HepG2 (cell line): Measurements from ENCODE around the gene ST6GALNAC2. TPM values are rescaled to one million over a fixed set of nuclear protein-coding genes. Genes with fewer than 3 reads are reported as not detected.
A peak's percentile ranks its signal among the peaks of the same experiment; 100 is the strongest.

Experiments used
- ESRRA ChIP-seq: sonication (generic); formaldehyde crosslinking; IDR thresholded peaks from 2 replicates; pipeline ENCODE4 v1.5.1; 2020; ENCODE audit warnings: mild to moderate bottlenecking, low read depth, missing genetic modification reagents
- FOXM1 ChIP-seq: sonication (generic); formaldehyde crosslinking; IDR thresholded peaks from 2 replicates; pipeline ENCODE4 v1.5.0; 2020; ENCODE audit warnings: missing genetic modification reagents
- GABPB1 ChIP-seq: IDR thresholded peaks from 2 replicates; pipeline ENCODE4 v1.6.1; 2016; ENCODE audit warnings: mild to moderate bottlenecking, missing genetic modification reagents, moderate library complexity, missing compliant biosample characterization
- NFE2L2 ChIP-seq: fragments of 150-350 bp; IDR thresholded peaks from 2 replicates; pipeline ENCODE4 v1.6.1; 2014; ENCODE audit warnings: low read length
- ONECUT2 ChIP-seq: sonication (generic); formaldehyde crosslinking; IDR thresholded peaks from 2 replicates; pipeline ENCODE4 v1.4.0; 2020; ENCODE audit warnings: missing genetic modification reagents
- RORA ChIP-seq: sonication (generic); formaldehyde crosslinking; IDR thresholded peaks from 2 replicates; pipeline ENCODE4 v1.5.0; 2020; ENCODE audit warnings: mild to moderate bottlenecking, missing genetic modification reagents, moderate library complexity
- SOX13 ChIP-seq, 3 experiments: fragments of 450-650 bp in 1 of 3; sonication (generic) in 1 of 3; formaldehyde crosslinking in 1 of 3; IDR thresholded peaks in 2 of 3; conservative IDR thresholded peaks in 1 of 3; 2 replicates each; pipeline versions ENCODE4 v1.5.0 to v1.6.1; 2016 to 2020; ENCODE audit warnings: antibody characterized with exemption in 1 of 3, mild to moderate bottlenecking in 1 of 3, missing compliant biosample characterization in 1 of 3, missing genetic modification reagents in 1 of 3, moderate library complexity in 1 of 3
- ZBTB20 ChIP-seq: sonication (generic); formaldehyde crosslinking; IDR thresholded peaks from 2 replicates; pipeline ENCODE4 v1.8.1; 2023; ENCODE audit warnings: missing genetic modification reagents, low read depth, mild to moderate bottlenecking, borderline replicate concordance
- ZFP62 ChIP-seq: sonication (generic); formaldehyde crosslinking; IDR thresholded peaks from 2 replicates; pipeline ENCODE4 v1.4.0; 2020; ENCODE audit warnings: missing genetic modification reagents
- ZNF619 ChIP-seq: sonication (generic); formaldehyde crosslinking; IDR thresholded peaks from 2 replicates; pipeline ENCODE4 v1.4.0; 2020; ENCODE audit warnings: mild to moderate bottlenecking, missing genetic modification reagents
- ZNF713 ChIP-seq: sonication (generic); formaldehyde crosslinking; IDR thresholded peaks from 2 replicates; pipeline ENCODE4 v1.4.0; 2020; ENCODE audit warnings: mild to moderate bottlenecking, missing genetic modification reagents
- polyA plus RNA-seq, 8 experiments: library from polyadenylated mRNA; depleted of rRNA in 3 of 8; stranded (reverse) in 7 of 8; unstranded in 1 of 8; fragments of >200 nt; fragmentation: Illumina TruSeq in 4 of 8; extraction: Trizol in 4 of 8; gene quantifications; 2 replicates each; pipeline versions ENCODE4 v1.2.1 to v1.2.3, GENCODE V29; 2011 to 2016; ENCODE audit warnings: low read depth in 4 of 8, missing spikeins in 1 of 8, mixed read lengths in 1 of 8; ENCODE audit not compliant: insufficient read depth in 1 of 8
- total RNA-seq, 5 experiments: library from RNA; depleted of rRNA; stranded (reverse); fragments of >200 nt; fragmentation: Illumina TruSeq; extraction: Trizol; gene quantifications; 2 replicates each; pipeline ENCODE4 v1.2.3, GENCODE V29; 2016; ENCODE audit warnings: low read depth in 1 of 5
- TF ChIP-seq, protein P1 (sequence below): sonication (generic); formaldehyde crosslinking; IDR thresholded peaks from 2 replicates; pipeline ENCODE4 v1.4.0; 2020; ENCODE audit warnings: missing genetic modification reagents
- TF ChIP-seq, protein P2 (sequence below): sonication (generic); formaldehyde crosslinking; conservative IDR thresholded peaks from 2 replicates; pipeline ENCODE4 v1.4.0; 2020; ENCODE audit warnings: mild to moderate bottlenecking, missing genetic modification reagents, moderate library complexity
- TF ChIP-seq, protein P3 (sequence below): IDR thresholded peaks from 2 replicates; pipeline ENCODE4 v1.6.1; 2012; ENCODE audit warnings: inconsistent platforms
- TF ChIP-seq, protein P4 (sequence below): sonication (generic); formaldehyde crosslinking; IDR thresholded peaks from 2 replicates; pipeline ENCODE4 v1.4.0; 2020; ENCODE audit warnings: missing genetic modification reagents
- TF ChIP-seq, protein P5 (sequence below): sonication (generic); formaldehyde crosslinking; IDR thresholded peaks from 2 replicates; pipeline ENCODE4 v1.5.0; 2020; ENCODE audit warnings: mild to moderate bottlenecking, missing genetic modification reagents

The ST6GALNAC2 gene
- total and polyA plus RNA-seq, 2 of the 13 experiments (the other 11 are each of a cell fraction or from before 2014, with no cell fraction given), result 0.12 to 0.49 TPM

DNA sequence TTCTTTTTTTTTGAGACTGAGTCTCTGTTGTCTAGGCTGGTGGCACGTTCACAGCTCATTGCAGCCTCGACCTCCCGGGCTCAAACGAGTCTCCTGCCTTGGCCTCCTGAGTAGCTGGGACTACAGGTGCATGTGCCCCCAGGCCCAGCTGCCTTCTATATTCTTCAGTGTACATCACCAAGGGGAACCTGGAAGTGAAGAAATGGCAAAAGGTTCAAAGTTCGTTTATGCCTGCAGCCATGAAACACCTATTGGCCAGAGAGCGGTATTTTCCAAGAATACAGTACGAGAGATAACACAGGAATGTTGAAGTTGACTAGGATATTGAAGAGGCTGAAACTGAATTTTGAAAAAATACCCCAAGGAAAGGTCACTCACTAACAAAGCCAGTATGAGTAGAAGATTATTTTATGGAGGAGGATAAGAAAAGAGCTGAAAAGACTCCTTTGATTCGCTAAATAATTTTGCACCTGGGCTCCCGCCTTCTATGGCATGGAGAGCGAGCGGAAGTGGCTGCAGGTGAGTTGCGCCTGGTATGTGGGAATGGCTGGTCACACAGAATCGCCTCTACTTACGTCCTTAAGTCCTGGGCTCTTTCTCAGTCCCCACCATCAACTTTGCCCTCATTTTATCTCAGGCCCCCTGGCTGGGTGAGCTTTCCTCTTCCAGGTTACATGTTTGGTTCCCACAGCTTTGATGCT lies 48.1 kb upstream of the ST6GALNAC2 start (continued):
- TF ChIP-seq, protein P1, sequence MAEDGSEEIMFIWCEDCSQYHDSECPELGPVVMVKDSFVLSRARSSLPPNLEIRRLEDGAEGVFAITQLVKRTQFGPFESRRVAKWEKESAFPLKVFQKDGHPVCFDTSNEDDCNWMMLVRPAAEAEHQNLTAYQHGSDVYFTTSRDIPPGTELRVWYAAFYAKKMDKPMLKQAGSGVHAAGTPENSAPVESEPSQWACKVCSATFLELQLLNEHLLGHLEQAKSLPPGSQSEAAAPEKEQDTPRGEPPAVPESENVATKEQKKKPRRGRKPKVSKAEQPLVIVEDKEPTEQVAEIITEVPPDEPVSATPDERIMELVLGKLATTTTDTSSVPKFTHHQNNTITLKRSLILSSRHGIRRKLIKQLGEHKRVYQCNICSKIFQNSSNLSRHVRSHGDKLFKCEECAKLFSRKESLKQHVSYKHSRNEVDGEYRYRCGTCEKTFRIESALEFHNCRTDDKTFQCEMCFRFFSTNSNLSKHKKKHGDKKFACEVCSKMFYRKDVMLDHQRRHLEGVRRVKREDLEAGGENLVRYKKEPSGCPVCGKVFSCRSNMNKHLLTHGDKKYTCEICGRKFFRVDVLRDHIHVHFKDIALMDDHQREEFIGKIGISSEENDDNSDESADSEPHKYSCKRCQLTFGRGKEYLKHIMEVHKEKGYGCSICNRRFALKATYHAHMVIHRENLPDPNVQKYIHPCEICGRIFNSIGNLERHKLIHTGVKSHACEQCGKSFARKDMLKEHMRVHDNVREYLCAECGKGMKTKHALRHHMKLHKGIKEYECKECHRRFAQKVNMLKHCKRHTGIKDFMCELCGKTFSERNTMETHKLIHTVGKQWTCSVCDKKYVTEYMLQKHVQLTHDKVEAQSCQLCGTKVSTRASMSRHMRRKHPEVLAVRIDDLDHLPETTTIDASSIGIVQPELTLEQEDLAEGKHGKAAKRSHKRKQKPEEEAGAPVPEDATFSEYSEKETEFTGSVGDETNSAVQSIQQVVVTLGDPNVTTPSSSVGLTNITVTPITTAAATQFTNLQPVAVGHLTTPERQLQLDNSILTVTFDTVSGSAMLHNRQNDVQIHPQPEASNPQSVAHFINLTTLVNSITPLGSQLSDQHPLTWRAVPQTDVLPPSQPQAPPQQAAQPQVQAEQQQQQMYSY (CRISPR knock-in tag), result no peak
- no peak for TF ChIP-seq SOX13 (IDR thresholded peaks at IDR 0.05)
- TF ChIP-seq SOX13 (CRISPR knock-in tag; conservative IDR thresholded peaks at IDR 0.05 in 1 of 2, IDR thresholded peaks at IDR 0.05 in 1 of 2), result 0 out of 4 replicates have a peak, but pooled peaks of 1 of the 2 experiments have one; percentile 21
- TF ChIP-seq, protein P2, sequence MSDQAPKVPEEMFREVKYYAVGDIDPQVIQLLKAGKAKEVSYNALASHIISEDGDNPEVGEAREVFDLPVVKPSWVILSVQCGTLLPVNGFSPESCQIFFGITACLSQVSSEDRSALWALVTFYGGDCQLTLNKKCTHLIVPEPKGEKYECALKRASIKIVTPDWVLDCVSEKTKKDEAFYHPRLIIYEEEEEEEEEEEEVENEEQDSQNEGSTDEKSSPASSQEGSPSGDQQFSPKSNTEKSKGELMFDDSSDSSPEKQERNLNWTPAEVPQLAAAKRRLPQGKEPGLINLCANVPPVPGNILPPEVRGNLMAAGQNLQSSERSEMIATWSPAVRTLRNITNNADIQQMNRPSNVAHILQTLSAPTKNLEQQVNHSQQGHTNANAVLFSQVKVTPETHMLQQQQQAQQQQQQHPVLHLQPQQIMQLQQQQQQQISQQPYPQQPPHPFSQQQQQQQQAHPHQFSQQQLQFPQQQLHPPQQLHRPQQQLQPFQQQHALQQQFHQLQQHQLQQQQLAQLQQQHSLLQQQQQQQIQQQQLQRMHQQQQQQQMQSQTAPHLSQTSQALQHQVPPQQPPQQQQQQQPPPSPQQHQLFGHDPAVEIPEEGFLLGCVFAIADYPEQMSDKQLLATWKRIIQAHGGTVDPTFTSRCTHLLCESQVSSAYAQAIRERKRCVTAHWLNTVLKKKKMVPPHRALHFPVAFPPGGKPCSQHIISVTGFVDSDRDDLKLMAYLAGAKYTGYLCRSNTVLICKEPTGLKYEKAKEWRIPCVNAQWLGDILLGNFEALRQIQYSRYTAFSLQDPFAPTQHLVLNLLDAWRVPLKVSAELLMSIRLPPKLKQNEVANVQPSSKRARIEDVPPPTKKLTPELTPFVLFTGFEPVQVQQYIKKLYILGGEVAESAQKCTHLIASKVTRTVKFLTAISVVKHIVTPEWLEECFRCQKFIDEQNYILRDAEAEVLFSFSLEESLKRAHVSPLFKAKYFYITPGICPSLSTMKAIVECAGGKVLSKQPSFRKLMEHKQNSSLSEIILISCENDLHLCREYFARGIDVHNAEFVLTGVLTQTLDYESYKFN (CRISPR knock-in tag), result peak; percentile 30; the same call in 1 of the 2 replicates
- TF ChIP-seq, protein P3, sequence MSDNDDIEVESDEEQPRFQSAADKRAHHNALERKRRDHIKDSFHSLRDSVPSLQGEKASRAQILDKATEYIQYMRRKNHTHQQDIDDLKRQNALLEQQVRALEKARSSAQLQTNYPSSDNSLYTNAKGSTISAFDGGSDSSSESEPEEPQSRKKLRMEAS, result no peak
- no peak for TF ChIP-seq ZNF619 (CRISPR knock-in tag)
- TF ChIP-seq, protein P4, sequence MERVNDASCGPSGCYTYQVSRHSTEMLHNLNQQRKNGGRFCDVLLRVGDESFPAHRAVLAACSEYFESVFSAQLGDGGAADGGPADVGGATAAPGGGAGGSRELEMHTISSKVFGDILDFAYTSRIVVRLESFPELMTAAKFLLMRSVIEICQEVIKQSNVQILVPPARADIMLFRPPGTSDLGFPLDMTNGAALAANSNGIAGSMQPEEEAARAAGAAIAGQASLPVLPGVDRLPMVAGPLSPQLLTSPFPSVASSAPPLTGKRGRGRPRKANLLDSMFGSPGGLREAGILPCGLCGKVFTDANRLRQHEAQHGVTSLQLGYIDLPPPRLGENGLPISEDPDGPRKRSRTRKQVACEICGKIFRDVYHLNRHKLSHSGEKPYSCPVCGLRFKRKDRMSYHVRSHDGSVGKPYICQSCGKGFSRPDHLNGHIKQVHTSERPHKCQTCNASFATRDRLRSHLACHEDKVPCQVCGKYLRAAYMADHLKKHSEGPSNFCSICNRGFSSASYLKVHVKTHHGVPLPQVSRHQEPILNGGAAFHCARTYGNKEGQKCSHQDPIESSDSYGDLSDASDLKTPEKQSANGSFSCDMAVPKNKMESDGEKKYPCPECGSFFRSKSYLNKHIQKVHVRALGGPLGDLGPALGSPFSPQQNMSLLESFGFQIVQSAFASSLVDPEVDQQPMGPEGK, result peak; percentile 46; the same call in 1 of the 2 replicates
- TF ChIP-seq ONECUT2, result no peak
- 0 out of 2 replicates have a peak, but pooled peaks have one; percentile 12 for TF ChIP-seq GABPB1 (CRISPR knock-in tag)
- no peak for TF ChIP-seq ZFP62
- TF ChIP-seq, protein P5, sequence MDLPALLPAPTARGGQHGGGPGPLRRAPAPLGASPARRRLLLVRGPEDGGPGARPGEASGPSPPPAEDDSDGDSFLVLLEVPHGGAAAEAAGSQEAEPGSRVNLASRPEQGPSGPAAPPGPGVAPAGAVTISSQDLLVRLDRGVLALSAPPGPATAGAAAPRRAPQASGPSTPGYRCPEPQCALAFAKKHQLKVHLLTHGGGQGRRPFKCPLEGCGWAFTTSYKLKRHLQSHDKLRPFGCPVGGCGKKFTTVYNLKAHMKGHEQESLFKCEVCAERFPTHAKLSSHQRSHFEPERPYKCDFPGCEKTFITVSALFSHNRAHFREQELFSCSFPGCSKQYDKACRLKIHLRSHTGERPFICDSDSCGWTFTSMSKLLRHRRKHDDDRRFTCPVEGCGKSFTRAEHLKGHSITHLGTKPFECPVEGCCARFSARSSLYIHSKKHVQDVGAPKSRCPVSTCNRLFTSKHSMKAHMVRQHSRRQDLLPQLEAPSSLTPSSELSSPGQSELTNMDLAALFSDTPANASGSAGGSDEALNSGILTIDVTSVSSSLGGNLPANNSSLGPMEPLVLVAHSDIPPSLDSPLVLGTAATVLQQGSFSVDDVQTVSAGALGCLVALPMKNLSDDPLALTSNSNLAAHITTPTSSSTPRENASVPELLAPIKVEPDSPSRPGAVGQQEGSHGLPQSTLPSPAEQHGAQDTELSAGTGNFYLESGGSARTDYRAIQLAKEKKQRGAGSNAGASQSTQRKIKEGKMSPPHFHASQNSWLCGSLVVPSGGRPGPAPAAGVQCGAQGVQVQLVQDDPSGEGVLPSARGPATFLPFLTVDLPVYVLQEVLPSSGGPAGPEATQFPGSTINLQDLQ (CRISPR knock-in tag), result no peak
- TF ChIP-seq RORA (CRISPR knock-in tag), result no peak
- TF ChIP-seq ZBTB20 (CRISPR knock-in tag), result 0 out of 2 replicates have a peak, but pooled peaks have one; percentile 11
- TF ChIP-seq ESRRA (CRISPR knock-in tag), result no peak
- TF ChIP-seq ZNF713, result no peak
- TF ChIP-seq FOXM1, result no peak
- TF ChIP-seq NFE2L2, result no peak
